Measurements from ENCODE around the gene TMIGD3.

GRCh38 chr1:111441573-111442192, 61.8 kb downstream of the TMIGD3 start:
- TF ChIP-seq, protein P1, sequence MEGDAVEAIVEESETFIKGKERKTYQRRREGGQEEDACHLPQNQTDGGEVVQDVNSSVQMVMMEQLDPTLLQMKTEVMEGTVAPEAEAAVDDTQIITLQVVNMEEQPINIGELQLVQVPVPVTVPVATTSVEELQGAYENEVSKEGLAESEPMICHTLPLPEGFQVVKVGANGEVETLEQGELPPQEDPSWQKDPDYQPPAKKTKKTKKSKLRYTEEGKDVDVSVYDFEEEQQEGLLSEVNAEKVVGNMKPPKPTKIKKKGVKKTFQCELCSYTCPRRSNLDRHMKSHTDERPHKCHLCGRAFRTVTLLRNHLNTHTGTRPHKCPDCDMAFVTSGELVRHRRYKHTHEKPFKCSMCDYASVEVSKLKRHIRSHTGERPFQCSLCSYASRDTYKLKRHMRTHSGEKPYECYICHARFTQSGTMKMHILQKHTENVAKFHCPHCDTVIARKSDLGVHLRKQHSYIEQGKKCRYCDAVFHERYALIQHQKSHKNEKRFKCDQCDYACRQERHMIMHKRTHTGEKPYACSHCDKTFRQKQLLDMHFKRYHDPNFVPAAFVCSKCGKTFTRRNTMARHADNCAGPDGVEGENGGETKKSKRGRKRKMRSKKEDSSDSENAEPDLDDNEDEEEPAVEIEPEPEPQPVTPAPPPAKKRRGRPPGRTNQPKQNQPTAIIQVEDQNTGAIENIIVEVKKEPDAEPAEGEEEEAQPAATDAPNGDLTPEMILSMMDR (IDR thresholded peaks at IDR 0.05) = peak in 4 of 7 experiments; percentile 13 to 39 (median 21)
- TF ChIP-seq EP300 (IDR thresholded peaks at IDR 0.05) (no peak), POLR2AphosphoS5 (IDR thresholded peaks at IDR 0.05) (no peak)

All from stomach (tissue), 4 donors.